ENCODE measurements around the gene EHMT1.
A peak's percentile ranks its signal among the peaks of the same experiment; 100 is the strongest.

EHMT1 gene

DNA sequence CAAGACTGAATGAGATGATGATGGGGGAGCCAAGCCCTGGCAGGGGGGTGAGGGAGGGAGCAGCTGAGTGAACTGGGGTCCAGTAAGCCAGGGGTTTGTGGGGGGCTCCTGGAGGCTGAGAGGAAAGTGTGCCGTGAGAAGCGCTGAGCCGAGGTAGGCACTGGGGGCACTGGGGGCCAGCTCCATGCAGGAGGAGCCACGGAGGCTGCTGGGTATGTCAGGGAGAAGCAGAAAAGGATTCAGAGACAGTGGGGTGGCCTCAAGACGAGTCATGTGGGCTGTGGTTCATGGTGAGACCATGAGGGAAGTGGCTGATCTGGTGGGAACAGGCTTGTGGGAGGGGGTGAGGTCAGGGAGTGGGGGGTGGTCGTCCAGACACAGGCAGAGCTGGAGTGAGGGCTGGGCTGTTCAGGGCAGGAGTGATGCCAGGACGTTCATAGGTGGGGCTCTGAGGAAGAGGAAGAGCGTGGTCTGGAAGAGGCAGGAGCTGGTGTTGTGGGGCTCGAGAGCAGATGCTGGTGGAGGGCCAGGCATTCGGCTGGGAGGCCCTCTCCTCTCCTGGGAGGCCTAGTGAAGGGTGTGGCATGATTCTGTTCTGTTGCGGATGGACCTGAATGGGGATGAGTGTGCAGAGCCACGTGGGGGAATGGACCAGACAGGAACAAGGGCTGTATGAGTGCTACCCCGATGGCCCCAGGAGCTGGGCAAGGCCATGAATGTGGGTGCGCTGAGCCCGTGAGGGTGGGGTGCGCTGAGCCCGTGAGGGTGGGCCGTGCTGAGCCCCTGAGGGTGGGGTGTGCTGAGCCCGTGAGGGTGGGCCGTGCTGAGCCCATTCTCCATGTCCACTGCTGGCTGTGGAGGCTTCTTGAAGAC, 166.1 kb downstream of the EHMT1 start:
- no peak for DNase-seq (ENCODE audit: low read depth, low spot score)

- DNase-seq (ENCODE audit: low read depth, low spot score): peak; percentile 38
Observed at GRCh38 chr9:137785704-137786161, 166.9 kb downstream of the EHMT1 start.

DNA sequence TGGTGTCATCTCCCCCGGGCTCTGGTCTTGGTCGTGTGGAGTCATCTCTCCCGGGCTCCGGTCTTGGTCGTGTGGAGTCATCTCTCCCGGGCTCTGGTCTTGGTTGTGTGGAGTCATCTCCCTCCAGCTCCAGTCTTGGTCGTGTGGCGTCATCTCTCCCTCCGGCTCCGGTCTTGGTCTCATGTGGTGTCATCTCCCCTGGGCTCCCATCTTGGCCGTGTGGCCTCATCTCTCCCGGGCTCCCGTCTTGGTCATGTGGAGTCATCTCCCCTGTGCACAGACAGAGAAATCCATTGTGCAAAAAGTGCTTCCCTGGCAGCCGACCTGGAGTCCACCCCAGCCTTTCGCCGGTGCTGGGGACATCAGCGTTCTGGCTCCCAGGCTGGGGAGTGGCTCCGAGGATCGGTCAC, 167.7 kb downstream of the EHMT1 start:
- no peak for DNase-seq (ENCODE audit: low read depth, low spot score)

DNA sequence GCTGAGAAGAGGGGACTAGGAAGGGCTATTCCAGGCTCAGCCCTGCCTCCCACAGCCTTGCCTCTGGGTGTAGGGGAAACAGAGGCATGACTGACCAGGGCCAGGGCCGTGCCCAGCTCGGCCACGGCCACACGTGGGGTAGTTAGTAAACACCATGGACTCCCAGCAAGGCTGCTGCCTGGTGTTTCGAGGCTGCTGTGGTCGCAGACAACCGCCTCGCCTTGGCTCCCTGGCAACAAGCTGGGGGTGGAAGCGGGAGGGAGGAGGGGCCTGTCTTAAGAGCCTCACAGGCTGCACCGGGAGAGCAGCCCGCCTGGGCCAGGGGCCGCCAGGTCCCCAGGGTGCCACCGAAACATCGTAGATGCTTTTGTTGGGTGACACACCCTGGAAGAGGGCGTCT, 168.6 kb downstream of the EHMT1 start:
- DNase-seq (ENCODE audit: low read depth, low spot score): no peak

GRCh38 chr9:137787786-137788505, 169.1 kb downstream of the EHMT1 start:
- no peak for DNase-seq (ENCODE audit: low read depth, low spot score)

- DNase-seq (ENCODE audit: low read depth, low spot score): no peak
Observed at GRCh38 chr9:137788561-137789294, 169.9 kb downstream of the EHMT1 start.

- DNase-seq (ENCODE audit: low read depth, low spot score): no peak
Observed at GRCh38 chr9:137789295-137789895, 170.6 kb downstream of the EHMT1 start.

GRCh38 chr9:137791947-137792346, 173.1 kb downstream of the EHMT1 start:
- DNase-seq (ENCODE audit: low read depth, low spot score): no peak

- no peak for DNase-seq (ENCODE audit: low read depth, low spot score)
Observed at GRCh38 chr9:137793196-137793841, 174.5 kb downstream of the EHMT1 start.

DNA sequence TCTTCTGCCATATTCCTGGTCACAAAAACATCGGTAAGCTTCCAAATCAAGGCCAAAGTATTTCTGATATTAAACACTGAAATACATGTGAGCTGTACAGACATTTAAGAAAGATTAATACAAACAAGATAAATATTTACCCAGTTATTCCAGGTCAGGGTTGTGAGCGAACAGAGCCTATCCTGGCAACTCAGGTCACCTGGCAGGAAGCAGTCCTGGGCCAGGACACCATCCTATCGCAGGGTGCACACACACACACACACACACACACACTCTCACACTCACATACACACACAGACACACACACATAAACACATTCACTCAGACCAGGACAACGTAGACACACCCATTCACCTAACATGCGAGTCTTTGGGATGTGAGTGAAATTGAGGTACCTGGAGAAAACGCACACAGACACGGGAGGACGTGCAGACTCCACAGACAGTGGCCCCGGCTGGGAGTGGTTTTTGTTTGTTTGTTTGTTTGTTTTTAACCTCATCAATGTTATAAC, 176.4 kb downstream of the EHMT1 start:
- no peak for DNase-seq (ENCODE audit: low read depth, low spot score)

DNA sequence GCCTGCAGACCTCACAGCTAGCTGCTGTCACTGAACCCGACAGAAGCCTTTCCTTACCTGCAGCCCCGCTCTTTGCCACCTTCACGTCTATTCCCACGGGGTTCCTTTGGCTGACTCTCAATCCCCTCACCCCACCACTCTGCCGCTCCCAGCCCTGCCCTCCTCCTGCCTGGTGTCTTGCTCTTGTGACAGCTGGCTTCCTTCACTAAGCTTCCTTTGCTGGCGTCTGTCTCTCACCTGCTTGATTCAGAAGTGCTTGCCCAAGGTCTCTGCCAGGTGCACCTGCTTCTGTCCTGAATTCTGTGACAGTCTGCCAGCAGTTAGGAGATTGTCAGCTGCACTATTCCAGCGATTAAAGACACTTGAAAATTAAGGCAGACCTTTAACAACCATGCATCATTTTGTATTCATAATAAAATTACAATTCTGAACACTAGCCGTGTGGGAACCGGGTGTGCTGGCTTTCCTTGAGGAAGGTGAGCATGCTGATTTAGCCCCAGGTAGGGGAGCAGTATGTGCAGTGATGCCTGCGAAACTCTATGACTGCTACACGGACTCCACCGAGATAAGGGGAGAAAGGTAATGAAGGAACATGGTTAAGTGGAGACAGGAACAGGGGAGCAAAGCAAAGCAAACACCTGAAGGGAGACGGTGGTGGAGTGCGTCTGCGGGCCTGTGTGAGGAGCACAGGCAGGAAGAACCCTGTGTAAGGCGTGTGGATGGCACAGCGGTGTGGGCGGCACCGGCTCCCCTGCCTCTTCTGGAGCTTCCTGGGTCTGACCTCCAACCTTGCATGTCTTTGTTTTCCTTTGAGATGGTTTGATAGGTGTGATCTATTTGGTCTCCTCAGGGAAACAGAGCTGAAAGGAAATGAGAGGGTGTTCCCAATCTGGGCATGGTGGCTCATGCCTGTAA, 178.7 kb downstream of the EHMT1 start:
- DNase-seq (ENCODE audit: low read depth, low spot score): no peak

DNA sequence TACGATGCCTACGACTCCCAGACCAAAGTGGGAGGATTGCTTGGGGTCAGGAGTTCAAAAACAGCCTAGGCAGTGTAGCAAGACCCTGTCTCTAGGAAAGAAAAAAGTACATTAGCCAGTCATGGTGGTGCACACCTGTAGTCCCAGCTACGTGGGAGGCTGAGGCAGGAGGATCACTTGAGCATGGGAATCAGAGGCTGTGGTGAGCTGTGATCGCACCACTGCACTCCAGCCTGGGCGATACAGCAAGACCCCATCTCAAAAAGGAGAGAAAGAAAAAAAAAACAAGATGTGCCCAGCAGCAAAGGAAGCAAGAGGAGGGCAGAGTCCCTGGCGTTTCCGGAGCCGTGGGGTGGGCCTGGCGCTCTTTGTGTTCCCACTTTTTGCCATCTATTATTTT, 179.3 kb downstream of the EHMT1 start:
- no peak for DNase-seq (ENCODE audit: low read depth, low spot score)

DNA sequence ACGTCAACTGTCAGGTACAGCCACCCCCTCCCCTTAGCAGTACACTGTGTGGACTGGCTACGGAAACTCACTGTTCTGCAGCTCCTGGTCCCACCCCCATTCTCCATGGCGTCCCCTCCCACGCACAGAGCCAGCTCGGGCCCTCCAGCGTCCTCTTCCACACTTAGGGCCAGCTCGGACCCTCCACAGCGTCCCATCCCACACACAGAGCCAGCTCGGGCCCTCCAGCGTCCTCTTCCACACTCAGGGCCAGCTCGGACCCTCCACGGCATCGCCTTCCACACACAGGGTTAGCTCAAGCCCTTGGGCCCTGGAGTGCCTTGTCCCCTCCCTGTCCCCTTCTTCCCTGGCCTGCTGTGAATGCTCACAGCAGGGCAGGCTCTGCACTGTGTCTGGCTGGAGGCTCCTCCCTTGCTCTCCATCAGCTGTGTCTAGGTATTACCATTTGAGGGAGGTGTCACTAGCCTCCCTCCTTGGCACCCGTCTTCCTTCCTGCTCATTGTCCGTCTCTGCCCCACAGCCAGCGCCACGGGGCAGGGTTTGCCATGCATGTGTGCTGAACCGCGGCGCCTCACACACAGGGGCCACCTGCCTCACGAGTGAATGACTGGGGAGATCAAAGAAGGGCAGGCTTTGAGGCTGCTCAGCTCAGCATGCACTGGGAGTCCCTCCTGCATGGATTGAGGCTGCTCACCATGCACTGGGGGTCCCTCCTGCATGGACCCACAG, 180.3 kb downstream of the EHMT1 start:
- DNase-seq (ENCODE audit: low read depth, low spot score): no peak

DNA sequence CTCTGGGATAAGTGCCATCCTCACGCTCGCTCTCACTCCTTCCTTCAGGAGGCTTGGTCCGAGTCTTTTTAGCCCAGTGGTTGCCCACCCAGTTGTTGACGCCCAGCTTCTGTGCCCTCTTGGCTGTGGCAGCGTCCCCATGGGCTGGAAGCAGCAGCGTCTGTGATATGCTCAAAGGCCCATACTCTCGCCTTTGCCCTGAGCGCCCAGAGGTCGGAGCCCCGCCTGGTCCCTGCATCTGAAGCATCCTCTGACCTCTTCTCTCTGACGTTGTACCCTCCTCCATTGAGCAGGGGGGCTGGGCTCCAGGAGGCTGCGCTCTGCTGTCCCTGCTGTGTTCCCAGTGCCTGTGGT, 180.8 kb downstream of the EHMT1 start:
- DNase-seq (ENCODE audit: low read depth, low spot score): no peak

DNA sequence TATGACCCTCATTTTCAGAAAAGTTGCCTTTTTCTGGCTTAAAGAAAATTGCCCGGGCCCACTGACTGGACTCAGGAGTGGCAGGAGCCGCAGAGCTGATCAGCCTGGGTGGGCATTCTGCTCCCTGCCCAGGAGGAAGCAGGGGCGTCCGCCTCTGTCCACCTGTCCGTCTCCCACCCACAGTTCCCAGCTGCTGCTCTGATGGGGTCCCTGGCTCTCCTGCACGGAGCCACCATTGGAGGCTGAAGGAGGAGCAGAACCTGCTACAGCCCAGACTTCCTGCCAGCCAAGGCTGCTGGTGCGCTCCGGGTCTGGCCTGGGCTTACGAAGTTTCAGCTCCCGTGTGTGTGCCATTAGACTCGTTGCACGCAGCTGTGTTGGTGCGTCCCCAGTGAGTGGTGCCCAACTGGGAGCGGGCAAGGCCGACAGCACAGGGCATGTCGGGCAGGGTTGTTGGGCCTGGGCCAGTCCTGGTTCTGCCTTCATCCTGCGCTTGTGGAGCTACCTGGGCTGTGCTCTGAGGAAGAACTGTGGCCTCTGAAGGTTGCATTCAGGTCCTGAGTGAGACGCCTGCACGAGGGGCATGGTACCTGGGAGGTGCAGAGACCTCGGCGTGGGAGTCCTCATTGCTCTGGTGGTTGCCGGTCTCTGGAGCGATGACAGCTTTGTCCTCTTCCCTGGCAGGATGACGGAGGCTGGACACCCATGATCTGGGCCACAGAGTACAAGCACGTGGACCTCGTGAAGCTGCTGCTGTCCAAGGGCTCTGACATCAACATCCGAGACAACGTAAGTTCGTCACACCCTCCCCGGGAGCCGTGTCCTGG, 181.6 kb downstream of the EHMT1 start:
- no peak for DNase-seq (ENCODE audit: low read depth, low spot score)

- DNase-seq (ENCODE audit: low read depth, low spot score): no peak
Observed at GRCh38 chr9:137801023-137801319, 182.2 kb downstream of the EHMT1 start.

DNA sequence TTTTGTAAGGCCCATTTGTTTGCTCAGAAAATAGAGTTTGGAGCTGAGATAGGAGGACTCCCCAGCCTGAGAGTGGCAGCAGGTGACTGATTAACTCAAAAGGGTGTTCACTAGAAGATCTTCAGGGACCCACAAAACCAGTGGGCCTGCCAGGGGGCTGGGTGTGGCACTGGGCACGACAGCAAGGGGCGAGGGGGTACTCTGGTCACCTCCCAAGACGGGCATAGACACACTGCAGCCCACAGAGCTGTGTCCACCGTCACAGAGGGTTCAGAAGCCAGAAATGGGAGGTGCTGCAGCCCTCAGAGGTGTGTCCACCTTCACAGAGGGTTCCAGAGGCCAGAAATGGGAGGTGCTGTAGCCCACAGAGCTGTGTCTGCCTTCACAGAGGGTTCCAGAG, 183.2 kb downstream of the EHMT1 start:
- DNase-seq (ENCODE audit: low read depth, low spot score): no peak

DNA sequence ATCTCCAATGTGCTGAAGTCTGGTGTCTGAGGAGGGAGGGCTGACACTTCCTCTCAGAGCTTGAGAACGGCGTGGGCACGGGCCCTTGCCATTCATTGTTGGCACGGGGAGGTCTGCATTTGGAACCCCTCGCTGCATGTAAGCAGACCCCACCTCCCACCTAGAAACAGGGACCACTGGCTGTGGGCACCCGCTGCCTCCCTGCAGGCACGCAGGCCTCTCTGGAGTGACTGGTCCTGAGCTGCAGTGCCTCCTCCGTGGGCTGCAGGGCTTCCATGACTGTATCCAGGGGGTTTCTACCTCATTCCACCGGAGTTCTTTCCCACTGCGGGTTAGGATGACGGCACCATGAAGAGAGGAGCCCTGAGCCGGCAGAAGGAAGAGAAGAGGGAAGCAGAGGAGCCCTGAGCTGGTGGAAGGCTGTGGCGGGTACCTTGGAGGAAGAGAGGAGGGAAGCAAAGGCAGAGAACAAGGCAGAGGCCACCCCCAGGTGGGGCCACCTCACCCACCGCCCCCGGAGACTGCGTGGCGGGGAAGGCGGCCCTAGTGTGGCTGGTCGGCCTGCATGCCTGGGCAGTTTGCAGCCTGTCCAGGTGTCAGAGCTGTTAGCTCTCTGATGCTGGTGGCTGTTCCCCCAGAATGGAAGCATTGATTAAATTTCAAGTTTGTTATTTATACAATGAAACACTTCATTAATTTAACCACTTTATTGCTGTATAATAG, 183.9 kb downstream of the EHMT1 start:
- DNase-seq (ENCODE audit: low read depth, low spot score): no peak

Data from astrocyte of the hippocampus (primary cell).